PC-3 (cell line): ENCODE data around the gene LRBA. TPM values are rescaled to one million over a fixed set of nuclear protein-coding genes. Genes with fewer than 3 reads are reported as not detected.

ENCODE experiments used
- ATAC-seq: fragments of 200-7000 bp; cut with Tn5 transposase; 2 replicates; pipeline ENCODE4 v1.9.1; 2020; ENCODE audit warnings: mild to moderate bottlenecking, moderate library complexity
- BruUV-seq: library from RNA; stranded (reverse); fragments of 400-500 nt; replicated peaks from 2 replicates; lab custom pipeline; 2021; lab: Mats Ljungman, UMichigan
- CTCF ChIA-PET: fragments of 300-600 bp; sonication (Branson Sonifier 250); formaldehyde crosslinking; loops from one replicate; lab custom pipeline; 2022; ENCODE audit warnings: antibody characterized with exemption; lab: Charles Lee
- POLR2A ChIA-PET: fragments of 300-600 bp; sonication (Branson Sonifier 250); formaldehyde crosslinking; loops from one replicate; lab custom pipeline; 2022; ENCODE audit warnings: antibody characterized with exemption; ENCODE audit not compliant: unreplicated experiment; lab: Charles Lee
- DNase-seq: peaks from one replicate; pipeline ENCODE4 v3.0.0-alpha.2; 2015
- H2AFZ ChIP-seq: fragments of 300-600 bp; sonication (generic); 2 replicates; pipeline ENCODE4 v1.6.0; 2016; ENCODE audit warnings: antibody characterized with exemption, low read length
- H3F3A ChIP-seq: fragments of 300-600 bp; sonication (generic); one replicate; pipeline ENCODE4 v1.6.0; 2017; ENCODE audit warnings: antibody characterized with exemption, low read length, control low read depth, mild to moderate bottlenecking; ENCODE audit not compliant: unreplicated experiment
- H3K27ac ChIP-seq: fragments of 300-600 bp; sonication (generic); 2 replicates; pipeline ENCODE4 v1.5.1; 2016; ENCODE audit warnings: mild to moderate bottlenecking, low read length
- H3K27me3 ChIP-seq: fragments of 300-600 bp; sonication (generic); 2 replicates; pipeline ENCODE4 v1.6.1; 2016; ENCODE audit warnings: low read length, mixed read lengths
- H3K36me3 ChIP-seq: fragments of 300-600 bp; sonication (generic); 2 replicates; pipeline ENCODE4 v1.6.1; 2016; ENCODE audit warnings: low read depth, mixed run types, low read length, mixed read lengths
- H3K4me1 ChIP-seq: fragments of 300-600 bp; sonication (generic); 2 replicates; pipeline ENCODE4 v1.5.1; 2016; ENCODE audit warnings: low read length; ENCODE audit not compliant: insufficient read depth
- H3K4me2 ChIP-seq: fragments of 300-600 bp; sonication (generic); 2 replicates; pipeline ENCODE4 v1.6.0; 2016; ENCODE audit warnings: low read length
- H3K4me3 ChIP-seq: fragments of 300-600 bp; sonication (generic); 2 replicates; pipeline ENCODE4 v1.5.1; 2016; ENCODE audit warnings: mild to moderate bottlenecking, low read length, mixed read lengths
- H3K79me2 ChIP-seq: fragments of 300-600 bp; sonication (generic); 2 replicates; pipeline ENCODE4 v1.6.1; 2017; ENCODE audit warnings: low read length, mixed read lengths
- H3K9ac ChIP-seq: fragments of 300-600 bp; sonication (generic); 2 replicates; pipeline ENCODE4 v1.6.0; 2016; ENCODE audit warnings: mild to moderate bottlenecking, low read length
- H3K9me2 ChIP-seq: fragments of 300-600 bp; sonication (generic); replicated peaks from 2 replicates; pipeline ENCODE4 v1.6.1; 2016; ENCODE audit warnings: mixed run types, low read length, mixed read lengths
- H3K9me3 ChIP-seq: fragments of 300-600 bp; sonication (generic); 2 replicates; pipeline ENCODE4 v1.6.1; 2016; ENCODE audit warnings: low read length, mixed read lengths
- H4K20me1 ChIP-seq: fragments of 300-600 bp; sonication (generic); 2 replicates; pipeline ENCODE4 v1.6.1; 2016; ENCODE audit warnings: low read length, mixed read lengths
- CTCF ChIP-seq: fragments of 300-600 bp; sonication (generic); conservative IDR thresholded peaks from 2 replicates; pipeline ENCODE4 v1.5.1; 2017; ENCODE audit warnings: antibody characterized with exemption, low read depth, mild to moderate bottlenecking, low read length
- EZH2 ChIP-seq: fragments of 300-600 bp; sonication (generic); IDR thresholded peaks from one replicate; pipeline ENCODE4 v1.6.1; 2017; ENCODE audit warnings: antibody characterized with exemption, mild to moderate bottlenecking, low read length; ENCODE audit not compliant: unreplicated experiment
- EZH2phosphoT487 ChIP-seq: fragments of 300-600 bp; sonication (generic); IDR thresholded peaks from 2 replicates; pipeline ENCODE4 v1.6.1; 2018; ENCODE audit warnings: mild to moderate bottlenecking, antibody characterized with exemption, low read length, borderline replicate concordance
- intact Hi-C: fragments of 100-400 bp; cut with micrococcal nuclease; formaldehyde crosslinking; loops from 2 replicates; pipeline ENCODE4 v1.9.0; 2023
- total RNA-seq: library from RNA; depleted of rRNA; stranded (reverse); fragments of >200 nt; gene quantifications from 2 replicates; pipeline ENCODE4 v1.2.3, GENCODE V29; 2014

LRBA gene
- total RNA-seq, 1 experiment from 2014 or later, result 40.8 TPM

DNA sequence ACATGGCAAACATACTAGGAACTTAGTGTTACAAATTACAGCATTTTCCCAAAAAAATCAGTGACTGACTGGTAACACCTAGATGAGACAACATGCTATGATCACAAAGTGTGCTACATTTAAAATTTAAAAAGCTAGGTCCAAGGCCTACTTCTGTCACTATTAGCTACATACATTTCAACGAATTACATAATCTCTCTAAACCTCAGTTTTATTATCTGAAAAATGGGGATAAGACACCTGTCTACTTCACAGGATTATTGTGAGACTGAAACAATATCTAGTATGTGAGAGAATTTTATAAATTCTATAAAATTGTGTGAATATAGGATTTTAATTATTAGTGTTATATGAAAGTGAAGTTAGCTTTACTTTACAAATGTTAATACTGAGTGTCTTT, 708.4 kb downstream of the LRBA start:
- H3K27ac ChIP-seq, result no peak overlapping the region
- H3K36me3 ChIP-seq, result no peaks in the 10 kb centered on the region
- ATAC-seq, result no peak
- no peak for DNase-seq
- H3K9me2 ChIP-seq, result no peaks in the 10 kb centered on the region
- H3K27me3 ChIP-seq, result no peaks in the 10 kb centered on the region
- TF ChIP-seq EZH2 (no peak), EZH2phosphoT487 (no peak), CTCF (no peak)
- no peaks in the 10 kb centered on the region for H3F3A ChIP-seq
- no peak overlapping the region for H3K4me3 ChIP-seq
- peaks cover 62% of the 10 kb centered on the region for H3K4me1 ChIP-seq
- H4K20me1 ChIP-seq, result no peaks in the 10 kb centered on the region
- ChIA-PET CTCF (no interaction called here), POLR2A (no interaction called here)
- no TSS peak for BruUV-seq
- peak overlapping the region; percentile 73; the same call in 1 of the 2 replicates for H3K4me2 ChIP-seq
- intact Hi-C loops, result no loop called here
- H3K9ac ChIP-seq, result peak overlapping the region; percentile 28; the same call in 1 of the 2 replicates
- H3K9me3 ChIP-seq, result no peaks in the 10 kb centered on the region
- no peak overlapping the region for H2AFZ ChIP-seq
- H3K79me2 ChIP-seq, result no peaks in the 10 kb centered on the region

GRCh38 chr4:150305995-150306394, 709.1 kb downstream of the LRBA start:
- POLR2A ChIA-PET, result no interaction called here

More at GRCh38 chr4:150305995-150306394, 709.1 kb downstream of the LRBA start:
- no TSS peak for BruUV-seq
- H3K9me3 ChIP-seq, result no peaks in the 10 kb centered on the region
- H3K9me2 ChIP-seq, result no peaks in the 10 kb centered on the region
- intact Hi-C loops, result no loop called here
- H3K79me2 ChIP-seq, result no peaks in the 10 kb centered on the region
- H3K9ac ChIP-seq, result peak overlapping the region; percentile 28; the same call in 1 of the 2 replicates
- TF ChIP-seq EZH2phosphoT487, result no peak
- no peak for TF ChIP-seq CTCF
- TF ChIP-seq EZH2, result no peak
- H3K4me1 ChIP-seq, result peaks cover 66% of the 10 kb centered on the region
- CTCF ChIA-PET, result no interaction called here
- H3K4me2 ChIP-seq, result peak overlapping the region; percentile 73
- H2AFZ ChIP-seq, result no peak overlapping the region
- DNase-seq (peak; percentile 60), ATAC-seq (peak; percentile 46)
- H3K27ac ChIP-seq, result peak overlapping the region; percentile 68
- no peaks in the 10 kb centered on the region for H4K20me1 ChIP-seq
- H3K36me3 ChIP-seq, result no peaks in the 10 kb centered on the region
- H3F3A ChIP-seq, result no peaks in the 10 kb centered on the region
- H3K4me3 ChIP-seq, result peak overlapping the region; percentile 27; the same call in 1 of the 2 replicates
- no peaks in the 10 kb centered on the region for H3K27me3 ChIP-seq
